Activated CD8-positive, alpha-beta memory T cell treated with anti-CD3 and anti-CD28 coated beads for 24 hours (primary cell): ENCODE results near the gene UNCX.

ENCODE experiments used
- DNase-seq: peaks from one replicate; pipeline ENCODE4 v3.0.0-alpha.2; 2020

UNCX gene

DNA sequence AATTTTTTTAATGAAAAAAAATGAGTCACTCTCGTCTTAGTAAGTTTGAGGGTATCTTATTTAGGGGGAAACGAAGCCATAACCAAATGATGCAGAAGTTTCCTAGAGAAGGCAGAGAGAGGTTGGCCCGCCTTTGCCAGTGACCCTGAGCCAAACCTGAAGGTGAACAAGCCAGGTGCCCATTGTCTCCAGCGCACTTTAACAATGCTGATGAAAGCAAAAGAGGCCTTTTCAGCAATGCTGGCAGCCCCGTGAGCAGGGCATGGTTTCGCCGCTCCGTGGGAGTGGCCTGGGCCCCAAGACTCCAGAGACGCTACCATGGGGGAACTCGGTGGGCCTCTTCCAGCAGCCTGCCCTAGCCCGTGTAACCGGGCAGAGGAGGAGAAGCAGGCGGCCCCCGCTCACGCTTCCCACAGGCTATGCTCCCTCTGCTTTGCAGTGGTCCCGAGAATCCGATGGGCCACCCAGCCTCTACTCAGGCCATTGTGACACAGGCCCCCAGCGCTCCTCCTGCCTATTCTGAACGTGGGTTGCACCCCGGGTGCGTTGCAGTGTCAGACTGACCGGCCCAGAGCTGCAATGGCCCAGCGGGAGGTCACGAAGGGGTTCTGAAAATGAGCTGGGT is 14.0 kb upstream of the UNCX start:
- DNase-seq, result no peak

DNA sequence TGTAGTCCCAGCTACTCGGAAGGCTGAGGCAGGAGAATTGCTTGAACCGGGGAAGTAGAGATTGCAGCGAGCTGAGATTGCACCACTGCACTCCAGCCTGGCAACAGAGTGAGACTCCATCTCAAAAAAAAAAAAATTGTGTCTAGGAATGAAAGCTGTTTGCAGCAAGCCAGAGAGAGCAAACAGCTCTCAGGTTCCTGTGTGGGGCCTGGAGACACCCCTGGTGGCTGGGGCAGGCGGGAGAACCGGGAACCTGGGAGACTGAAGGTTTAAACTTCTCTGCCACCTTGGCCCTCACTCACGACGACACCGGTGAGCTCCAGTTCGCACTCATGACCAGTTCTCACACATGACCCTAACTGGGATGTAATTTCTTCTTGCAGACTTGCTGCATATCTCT is 13.2 kb upstream of the UNCX start:
- no peak for DNase-seq

- no peak for DNase-seq
Measured at GRCh38 chr7:1220000-1220726, 12.5 kb upstream of the UNCX start.

- DNase-seq, result no peak
Measured at GRCh38 chr7:1220977-1221745, 11.5 kb upstream of the UNCX start.

DNA sequence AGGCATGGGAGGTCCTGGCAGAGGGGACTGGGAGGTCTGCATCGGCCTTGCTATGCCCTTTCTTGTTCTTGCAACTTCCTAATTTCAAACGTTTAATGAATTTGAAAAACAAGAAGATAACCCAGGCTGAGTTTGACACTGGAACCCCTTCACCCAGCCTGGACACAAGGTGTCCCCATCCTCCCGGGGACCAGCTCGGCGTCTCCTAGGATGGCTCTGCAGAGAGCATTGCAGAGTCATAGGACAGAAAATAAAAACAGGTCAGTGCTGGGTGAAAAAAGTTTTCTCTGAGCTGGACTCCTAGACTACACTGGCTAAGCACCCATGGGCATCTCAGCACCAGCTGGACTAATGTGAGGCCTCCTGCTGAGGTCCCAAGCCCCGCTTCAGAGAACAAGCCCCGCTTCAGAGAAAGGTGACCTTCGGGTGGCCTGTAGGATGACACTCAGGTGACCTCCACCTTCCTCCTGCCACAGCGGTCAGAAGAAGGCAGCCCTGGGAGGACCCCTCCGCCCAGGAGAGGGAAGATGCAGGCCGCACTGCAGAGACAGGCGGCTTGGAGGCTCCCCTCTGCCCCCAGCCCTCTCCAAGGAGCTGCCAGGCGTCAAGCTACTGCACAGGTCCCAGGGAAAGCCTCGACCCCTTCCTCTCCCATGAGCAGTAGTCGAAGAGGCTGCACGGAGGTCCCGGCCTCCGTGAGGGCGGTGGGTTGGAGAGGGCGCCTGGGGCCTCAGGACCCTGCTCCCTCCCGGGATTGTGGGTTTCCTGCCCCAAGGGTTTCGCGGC is 9.3 kb upstream of the UNCX start:
- DNase-seq, result no peak

DNA sequence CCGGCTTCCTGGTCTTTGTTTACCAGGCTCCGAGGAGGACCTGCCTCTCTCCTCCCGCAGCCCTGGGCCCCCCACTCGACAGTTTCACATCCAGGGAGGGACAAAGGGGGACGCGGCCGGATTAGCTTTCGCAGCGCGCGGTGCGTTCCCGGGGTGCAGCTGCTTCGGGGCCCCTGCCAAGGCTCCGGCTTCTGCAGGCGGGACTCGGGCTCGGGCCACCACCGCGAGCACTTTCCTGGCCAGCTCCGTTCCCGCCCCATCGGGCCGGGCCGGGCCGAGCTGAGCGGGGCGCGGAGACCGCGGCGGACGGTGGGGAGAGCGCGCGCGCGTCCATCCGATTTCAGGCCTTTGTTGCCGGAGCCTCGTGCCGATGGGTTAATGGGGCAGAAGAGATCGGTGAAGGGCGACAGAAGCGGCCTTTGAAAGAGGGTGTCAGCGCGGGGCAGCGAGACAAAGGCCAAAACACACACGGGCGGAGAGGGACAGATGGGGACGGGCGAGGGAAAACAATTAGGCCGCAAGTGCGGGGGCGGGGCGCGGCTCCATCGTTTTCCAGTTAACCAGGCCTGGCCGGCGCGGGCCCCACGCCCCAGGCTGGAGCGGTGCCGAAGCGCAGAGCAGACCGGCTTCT is 8.5 kb upstream of the UNCX start:
- no peak for DNase-seq

GRCh38 chr7:1225030-1225429 is 7.6 kb upstream of the UNCX start:
- DNase-seq, result no peak

- DNase-seq, result peak; percentile 81
Measured at GRCh38 chr7:1225441-1226185, 7.1 kb upstream of the UNCX start.

GRCh38 chr7:1226186-1226901 is 6.3 kb upstream of the UNCX start:
- no peak for DNase-seq

DNA sequence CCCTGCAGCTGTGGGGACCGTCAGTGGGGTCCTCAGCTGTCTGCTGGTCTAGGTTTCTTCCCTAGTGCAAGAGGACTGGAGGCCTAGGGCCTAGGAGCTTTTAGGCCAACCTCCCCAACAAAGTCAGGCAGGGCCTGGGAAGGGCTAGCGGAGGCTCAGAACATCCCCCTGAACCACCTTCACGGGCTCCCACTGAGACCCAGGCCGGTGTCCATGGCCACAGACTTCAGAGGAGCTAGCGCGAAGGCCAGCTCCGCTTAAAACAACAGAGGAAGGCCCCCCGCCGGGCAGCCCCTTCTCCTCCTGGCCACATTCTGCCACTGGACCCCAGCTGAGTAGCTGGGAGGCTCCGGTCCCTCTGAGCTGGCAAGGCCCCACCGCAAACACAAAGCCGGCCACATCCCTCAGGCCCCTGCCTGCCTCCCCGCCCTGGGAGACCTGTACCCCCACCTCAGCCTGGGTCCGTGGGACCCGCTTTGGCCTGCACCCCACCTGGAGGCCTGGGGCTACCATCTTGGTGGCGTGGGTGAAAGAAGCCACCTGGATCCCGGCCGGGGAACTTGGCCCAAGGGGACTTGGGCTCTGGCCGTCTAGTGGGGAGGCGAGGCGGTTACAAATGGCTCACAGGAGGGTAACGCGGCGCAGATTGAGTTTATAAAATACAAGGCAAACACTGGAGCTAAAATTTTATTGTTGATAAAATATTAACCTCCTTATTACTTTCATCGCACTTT is 5.4 kb upstream of the UNCX start:
- no peak for DNase-seq

DNA sequence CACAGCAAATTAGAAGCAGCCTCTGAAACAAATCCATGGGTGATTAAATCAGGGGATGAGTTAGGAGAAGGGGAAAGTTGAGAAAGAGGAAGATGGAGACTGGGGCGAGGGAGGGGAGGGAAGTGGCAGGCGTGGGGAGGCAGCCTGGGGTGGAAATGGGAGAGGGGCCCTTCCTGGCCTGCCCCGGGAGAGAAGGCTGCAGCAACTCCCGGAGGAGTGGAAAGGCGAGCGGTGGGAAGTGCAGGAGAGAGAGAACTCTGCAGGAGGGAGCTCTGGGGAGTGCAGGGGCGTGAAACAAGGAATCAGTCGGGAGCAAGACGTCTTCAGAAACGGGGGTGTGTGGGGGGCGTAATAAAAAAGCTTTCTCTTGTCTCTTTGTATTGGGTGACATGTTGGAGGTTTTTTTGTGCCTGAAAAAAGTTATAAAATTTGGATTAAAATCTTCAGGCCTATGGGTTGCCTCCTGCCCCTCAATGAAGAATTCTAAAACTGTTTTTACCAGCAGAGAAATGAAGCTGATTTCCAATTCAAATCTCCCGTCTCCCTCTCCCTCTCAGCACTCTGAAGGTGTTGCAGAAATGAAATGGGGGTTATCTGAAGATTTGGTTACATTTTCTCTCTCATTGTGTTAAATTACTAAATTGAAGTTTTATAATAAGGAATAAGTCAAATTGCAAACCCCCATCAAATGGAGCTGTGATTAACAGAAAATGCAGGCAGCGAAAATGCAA is 4.7 kb upstream of the UNCX start:
- DNase-seq, result no peak

- DNase-seq, result no peak
Measured at GRCh38 chr7:1228545-1229201, 4.0 kb upstream of the UNCX start.

GRCh38 chr7:1229202-1229947 is 3.3 kb upstream of the UNCX start:
- no peak for DNase-seq

- DNase-seq, result no peak
Measured at GRCh38 chr7:1229956-1230355, 2.7 kb upstream of the UNCX start.

GRCh38 chr7:1230411-1231213 is 2.1 kb upstream of the UNCX start:
- no peak for DNase-seq

- DNase-seq, result no peak
Measured at GRCh38 chr7:1231214-1232102, 1.2 kb upstream of the UNCX start.

DNA sequence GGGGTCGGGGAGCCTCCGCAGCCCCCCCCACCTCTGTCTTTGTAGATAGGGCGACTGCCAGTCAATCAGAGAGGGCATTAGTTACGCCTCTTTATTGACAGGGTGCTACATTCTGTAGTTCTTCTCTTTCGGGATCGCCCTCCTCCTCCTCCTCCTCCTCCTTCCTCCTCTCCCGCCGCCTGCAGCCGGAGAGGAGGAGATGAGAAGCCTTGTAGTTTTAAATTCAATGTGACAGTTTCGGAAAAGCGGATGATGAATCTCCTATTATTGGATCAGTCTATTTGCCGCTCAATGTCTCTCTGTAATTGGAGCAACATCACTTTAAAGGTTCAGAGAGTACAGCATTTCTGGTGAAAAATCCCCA is 587 bp upstream of the UNCX start:
- DNase-seq, result no peak
